GM21529 (cell line): Measurements from ENCODE around the gene XPNPEP1.
A peak's percentile ranks its signal among the peaks of the same experiment; 100 is the strongest.

Experiments
- ATAC-seq: cut with Tn5 transposase; IDR thresholded peaks from one replicate; pipeline ENCODE4 v1.9.1; 2021; ENCODE audit not compliant: unreplicated experiment

The XPNPEP1 gene

GRCh38 chr10:109922976-109923921 is at the start of gene XPNPEP1:
Gene XPNPEP1, minus strand, starts transcription at chr10:109923511. Its CDS starts 78 bp downstream, at chr10:109923433.
- peak; percentile 95 for ATAC-seq

GRCh38 chr10:109972372-109973001 is 49.2 kb upstream of the XPNPEP1 start:
- ATAC-seq = no peak

- ATAC-seq = no peak
Measured at GRCh38 chr10:109971634-109972033, 48.3 kb upstream of the XPNPEP1 start.

DNA sequence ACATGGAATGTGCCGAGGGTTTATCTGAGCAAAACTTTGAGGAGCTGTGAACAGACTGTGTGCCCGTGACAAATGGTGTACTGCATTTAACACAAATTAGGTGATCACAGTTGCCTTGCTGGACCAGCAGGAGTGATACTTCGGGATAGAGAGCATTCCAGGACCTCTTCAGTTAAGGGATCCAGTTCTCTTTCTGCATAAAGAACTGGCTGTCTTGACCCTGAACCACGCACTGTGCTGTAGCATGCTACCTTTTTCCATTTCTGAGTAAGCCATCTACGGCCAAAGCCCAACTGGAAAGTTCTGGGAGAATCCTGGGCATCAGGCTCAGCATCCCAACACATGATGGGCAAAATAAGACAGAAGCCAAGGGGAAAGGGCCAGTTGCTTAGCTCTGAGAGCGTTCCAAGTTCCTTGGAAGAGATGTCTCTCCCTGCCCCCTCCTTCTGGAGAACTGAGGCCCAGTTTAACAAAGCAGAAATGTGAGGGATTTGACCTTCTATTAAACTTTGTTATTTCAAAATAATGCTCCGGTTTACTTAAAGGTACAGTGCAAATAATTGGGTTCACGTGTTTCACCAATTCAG is 46.5 kb upstream of the XPNPEP1 start:
- ATAC-seq = no peak

GRCh38 chr10:109968953-109969759 is 45.8 kb upstream of the XPNPEP1 start:
- no peak for ATAC-seq

- ATAC-seq = no peak
Measured at GRCh38 chr10:109967739-109968088, 44.4 kb upstream of the XPNPEP1 start.

DNA sequence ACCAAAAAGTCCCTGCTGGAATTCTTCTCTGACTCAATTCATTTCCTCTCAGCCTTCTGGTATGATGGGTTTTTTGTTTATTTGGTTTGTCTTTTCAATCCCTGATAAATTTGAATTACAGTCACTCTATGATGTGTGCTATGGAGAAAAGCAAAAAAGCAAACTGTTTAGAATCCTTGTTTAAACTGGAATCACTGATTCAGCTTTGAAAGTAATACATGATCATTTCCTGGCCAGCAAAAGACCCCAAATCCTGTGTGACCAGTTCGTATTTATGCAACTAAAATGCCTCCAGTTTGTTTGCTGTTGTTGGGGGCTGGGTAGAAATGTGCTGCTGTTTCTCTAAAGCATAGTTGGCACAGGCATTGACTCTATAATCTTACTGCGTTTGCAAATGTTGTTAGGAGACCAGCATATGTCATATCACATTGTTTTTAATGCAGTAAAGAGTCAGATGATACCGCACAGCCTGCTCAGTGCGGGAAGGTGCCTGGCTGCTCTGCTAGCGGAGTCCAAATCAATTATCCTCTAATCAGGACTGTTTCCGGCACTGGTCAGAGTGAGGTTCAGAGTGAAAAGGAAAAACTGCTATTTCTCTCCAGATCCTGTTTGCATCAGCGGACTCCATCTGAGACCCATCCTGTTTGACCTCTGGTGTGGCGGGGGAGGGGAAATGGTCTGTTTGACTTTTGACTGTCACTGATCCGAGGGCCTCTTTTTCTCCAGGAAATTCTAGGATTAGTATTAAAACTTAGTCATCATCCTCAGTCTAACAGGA is 43.8 kb upstream of the XPNPEP1 start:
- ATAC-seq = no peak

GRCh38 chr10:109964318-109964717 is 41.0 kb upstream of the XPNPEP1 start:
- ATAC-seq = no peak

DNA sequence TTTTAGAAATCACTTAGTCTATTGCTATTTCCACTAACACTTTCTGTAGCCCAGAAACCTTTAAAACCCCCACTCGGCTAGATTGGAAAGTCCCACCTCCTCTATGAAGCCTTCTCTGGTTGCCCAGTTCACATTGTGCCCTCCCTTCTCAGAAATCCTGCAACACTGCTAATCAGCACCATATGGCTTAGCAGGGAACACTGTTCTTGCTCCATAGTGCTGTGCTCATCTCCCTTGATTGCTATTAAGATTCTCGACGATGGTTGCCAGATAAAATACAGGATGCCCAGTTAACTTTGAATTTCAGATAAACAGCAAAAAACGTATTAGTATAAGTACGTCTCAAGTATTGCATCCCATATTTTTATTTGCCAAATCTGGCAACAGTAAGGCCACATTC is 40.1 kb upstream of the XPNPEP1 start:
- no peak for ATAC-seq

DNA sequence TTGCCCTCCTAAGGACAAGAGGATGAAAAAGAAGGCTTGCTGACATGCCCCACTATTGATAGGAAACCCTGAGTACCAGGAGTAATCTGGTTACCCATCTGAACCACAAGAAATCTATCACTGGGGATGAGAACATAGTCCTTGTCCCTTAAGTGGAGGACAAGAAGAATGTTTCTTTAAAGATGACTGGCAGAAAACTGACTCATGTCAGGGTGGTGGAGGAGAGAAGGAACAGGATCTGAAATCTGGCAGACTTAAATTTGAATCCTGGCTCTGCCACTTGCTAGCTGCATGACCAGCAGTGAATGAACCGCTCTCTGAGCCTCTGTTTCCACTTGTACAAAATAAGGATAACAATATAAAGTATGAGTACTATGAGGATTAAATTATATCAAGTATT is 38.9 kb upstream of the XPNPEP1 start:
- ATAC-seq = no peak

DNA sequence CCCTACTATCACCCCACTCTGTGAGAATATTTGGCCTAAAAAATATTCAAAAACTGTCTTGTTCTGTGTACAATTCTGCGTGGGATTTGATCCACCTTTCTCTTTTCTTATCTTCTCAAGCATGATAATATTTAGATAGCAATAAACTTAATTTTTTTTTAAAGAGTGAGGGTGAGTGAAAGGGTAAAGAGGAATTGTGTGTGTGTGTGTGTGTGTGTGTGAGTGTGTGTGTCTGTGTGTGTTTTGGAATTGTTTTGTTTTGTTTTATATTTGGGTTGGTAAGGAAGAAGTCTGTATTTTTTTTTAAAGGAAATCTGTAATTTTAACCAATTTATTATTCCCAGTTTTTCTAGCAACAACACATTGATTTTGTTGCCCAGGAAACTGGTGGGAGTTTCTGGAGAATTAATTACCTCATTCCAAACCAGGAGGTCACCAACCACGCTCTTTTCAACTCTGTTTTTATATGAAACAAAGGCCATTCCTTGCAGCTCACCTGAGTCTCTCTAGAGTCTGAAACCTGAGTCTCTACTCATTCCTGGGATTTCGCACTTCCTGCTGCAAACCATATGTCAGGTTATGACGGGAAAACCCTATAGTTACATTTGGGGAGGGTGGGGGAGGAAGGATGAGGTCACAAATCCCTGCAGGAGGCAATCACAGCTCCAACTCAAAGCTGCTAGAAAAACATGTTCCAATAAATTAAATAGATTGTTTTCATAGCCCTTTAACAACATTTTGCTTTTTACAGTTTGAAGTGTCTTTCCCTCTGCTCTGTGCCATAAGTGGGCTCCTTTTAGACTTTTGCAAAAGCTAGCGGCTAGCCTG is 38.1 kb upstream of the XPNPEP1 start:
- ATAC-seq = no peak

GRCh38 chr10:109960682-109961081 is 37.4 kb upstream of the XPNPEP1 start:
- no peak for ATAC-seq

DNA sequence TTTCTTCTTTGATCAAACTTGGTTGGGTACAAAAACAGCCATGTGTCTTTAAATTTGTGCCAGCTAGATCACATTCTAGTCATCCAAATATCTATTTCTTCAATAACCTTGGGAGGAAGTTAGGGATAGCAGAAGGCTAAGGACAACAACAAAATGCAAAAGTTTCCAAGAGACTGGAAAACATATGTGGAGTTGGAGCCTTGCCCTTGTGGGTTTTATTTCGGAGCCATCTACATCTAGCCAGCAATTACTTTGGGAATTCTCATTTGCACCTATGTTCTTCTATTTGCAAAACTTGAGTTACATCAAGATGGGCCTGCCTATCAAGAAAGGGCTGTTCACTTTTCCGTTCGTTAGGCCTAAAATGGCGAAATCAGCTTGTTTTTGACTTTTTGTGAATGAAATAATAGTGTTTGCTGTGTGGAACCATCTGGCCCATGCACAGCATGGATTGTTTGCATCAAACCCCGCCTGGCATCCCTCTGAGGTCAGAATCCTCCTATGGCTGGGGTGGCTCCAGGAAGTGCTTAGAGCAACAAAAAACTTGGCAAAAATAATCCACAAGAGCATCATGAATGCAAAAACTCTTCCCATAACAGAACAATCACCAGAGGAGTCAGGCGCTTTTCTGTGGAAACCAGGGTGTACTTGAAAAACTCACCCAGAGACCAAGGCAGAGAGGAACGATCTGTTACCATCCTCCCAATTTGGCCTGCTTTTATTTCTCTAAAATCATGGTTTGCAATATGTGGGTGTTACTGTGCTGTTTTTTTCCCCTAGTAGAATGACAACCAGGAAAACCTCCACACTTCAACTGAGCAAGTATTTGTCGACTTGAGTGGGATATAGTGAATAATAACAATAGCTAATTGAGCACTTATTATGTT is 36.2 kb upstream of the XPNPEP1 start:
- ATAC-seq = no peak

- ATAC-seq = no peak
Measured at GRCh38 chr10:109958059-109958458, 34.7 kb upstream of the XPNPEP1 start.

- peak; percentile 95 for ATAC-seq
Measured at GRCh38 chr10:109957092-109957797, 33.9 kb upstream of the XPNPEP1 start.

DNA sequence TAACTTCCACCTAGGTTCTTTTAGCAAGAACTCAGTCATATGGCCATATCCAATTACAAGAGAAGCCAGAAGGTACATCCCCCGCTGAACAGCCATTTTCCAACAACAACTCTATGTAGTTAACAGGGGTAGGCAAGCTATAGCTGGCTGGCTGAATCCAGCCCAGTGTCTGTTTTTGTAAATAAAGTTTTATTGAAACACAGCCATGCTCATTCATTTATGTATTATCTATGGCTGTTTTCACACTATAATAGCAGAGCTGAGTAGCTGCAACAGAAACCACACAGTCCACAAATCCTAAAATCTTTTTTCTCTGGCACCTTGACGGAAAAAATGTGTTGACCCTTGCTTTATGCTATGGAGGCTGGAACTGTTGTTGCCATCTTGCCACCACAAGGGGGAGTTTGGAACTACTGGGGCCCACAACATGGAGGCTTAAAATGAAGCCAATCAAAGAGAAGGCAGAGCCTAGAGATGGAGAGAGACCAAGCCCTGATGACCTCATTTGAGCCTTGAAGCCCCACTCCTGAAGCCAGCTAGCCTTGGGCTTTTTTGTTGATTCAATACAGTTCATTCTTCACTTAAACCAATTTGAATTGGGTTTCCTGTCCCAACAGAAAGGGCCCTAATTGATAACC is 33.3 kb upstream of the XPNPEP1 start:
- peak; percentile 78 for ATAC-seq

- ATAC-seq = no peak
Measured at GRCh38 chr10:109953766-109954165, 30.5 kb upstream of the XPNPEP1 start.
